Type B pancreatic cell (in vitro differentiated cells): ENCODE measurements around the gene PTPN1. TPM values are rescaled to one million over a fixed set of nuclear protein-coding genes. Genes with fewer than 3 reads are reported as not detected.

Experiments used
- DNase-seq: peaks from one replicate; pipeline ENCODE4 v3.0.0; 2021; ENCODE audit warnings: mixed read lengths; ENCODE audit not compliant: unreplicated experiment; ENCODE audit errors: extremely low spot score
- H3K27ac Mint-ChIP-seq: 2 replicates; pipeline ENCODE4 v1.8.0; 2021; ENCODE audit warnings: mild to moderate bottlenecking, mixed read lengths
- H3K27me3 Mint-ChIP-seq: 2 replicates; pipeline ENCODE4 v1.8.0; 2021; ENCODE audit warnings: mixed read lengths
- H3K36me3 Mint-ChIP-seq: 2 replicates; pipeline ENCODE4 v1.8.0; 2021; ENCODE audit warnings: mixed read lengths
- H3K4me1 Mint-ChIP-seq: one replicate; pipeline ENCODE4 v1.8.0; 2021; ENCODE audit warnings: mixed read lengths; ENCODE audit not compliant: unreplicated experiment
- H3K4me3 Mint-ChIP-seq: 2 replicates; pipeline ENCODE4 v1.8.0; 2021; ENCODE audit warnings: mild to moderate bottlenecking, mixed read lengths
- H3K9me3 Mint-ChIP-seq: 2 replicates; pipeline ENCODE4 v1.8.0; 2021; ENCODE audit warnings: mixed read lengths
- CTCF ChIP-seq: fragments of 200-600 bp; sonication (generic); conservative IDR thresholded peaks from 2 replicates; pipeline ENCODE4 v1.5.0; 2021; ENCODE audit warnings: antibody characterized with exemption, mild to moderate bottlenecking
- total RNA-seq: library from RNA; stranded (reverse); gene quantifications from 2 replicates; pipeline ENCODE4 v1.2.1, GENCODE V29; 2021; ENCODE audit warnings: low replicate concordance

The PTPN1 gene
- total RNA-seq, 1 donor from 2014 or later, result 27.6 TPM

- H3K9me3 Mint-ChIP-seq, result no peaks in the 10 kb centered on the region
Measured at GRCh38 chr20:50574108-50574507, 63.9 kb downstream of the PTPN1 start.

DNA sequence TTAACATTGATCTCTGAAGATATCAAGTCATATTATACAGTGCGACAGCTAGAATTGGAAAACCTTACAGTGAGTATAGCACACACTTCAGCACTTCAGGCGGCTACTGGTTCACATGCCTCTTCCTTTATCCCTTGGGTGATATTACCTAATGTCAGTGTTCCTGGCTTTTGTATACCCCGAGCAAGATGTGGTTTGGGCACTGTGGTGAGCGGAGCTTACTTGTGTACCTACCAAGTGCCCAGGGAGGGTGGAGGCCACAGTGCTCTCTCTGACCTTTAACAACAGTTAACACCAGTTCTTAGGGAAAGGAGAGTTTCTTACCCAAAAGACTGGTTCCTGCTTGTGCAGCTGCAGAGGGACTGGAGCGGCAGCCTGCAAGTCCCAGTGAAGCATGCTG is 64.4 kb downstream of the PTPN1 start:
- TF ChIP-seq CTCF, result no peak
- no peak overlapping the region for H3K4me3 Mint-ChIP-seq
- no peak overlapping the region for H3K27ac Mint-ChIP-seq
- DNase-seq, result no peak
- H3K9me3 Mint-ChIP-seq, result no peaks in the 10 kb centered on the region
- H3K4me1 Mint-ChIP-seq, result peaks cover 20% of the 10 kb centered on the region
- H3K27me3 Mint-ChIP-seq, result no peaks in the 10 kb centered on the region
- H3K36me3 Mint-ChIP-seq, result peaks cover 24% of the 10 kb centered on the region

More at GRCh38 chr20:50574108-50574507, 63.9 kb downstream of the PTPN1 start:
- Mint-ChIP-seq H3K4me3 (no peak overlapping the region), H3K27me3 (no peaks in the 10 kb centered on the region), H3K27ac (no peak overlapping the region), H3K4me1 (peaks cover 20% of the 10 kb centered on the region), H3K36me3 (peaks cover 24% of the 10 kb centered on the region)
- no peak for TF ChIP-seq CTCF
- no peak for DNase-seq

DNA sequence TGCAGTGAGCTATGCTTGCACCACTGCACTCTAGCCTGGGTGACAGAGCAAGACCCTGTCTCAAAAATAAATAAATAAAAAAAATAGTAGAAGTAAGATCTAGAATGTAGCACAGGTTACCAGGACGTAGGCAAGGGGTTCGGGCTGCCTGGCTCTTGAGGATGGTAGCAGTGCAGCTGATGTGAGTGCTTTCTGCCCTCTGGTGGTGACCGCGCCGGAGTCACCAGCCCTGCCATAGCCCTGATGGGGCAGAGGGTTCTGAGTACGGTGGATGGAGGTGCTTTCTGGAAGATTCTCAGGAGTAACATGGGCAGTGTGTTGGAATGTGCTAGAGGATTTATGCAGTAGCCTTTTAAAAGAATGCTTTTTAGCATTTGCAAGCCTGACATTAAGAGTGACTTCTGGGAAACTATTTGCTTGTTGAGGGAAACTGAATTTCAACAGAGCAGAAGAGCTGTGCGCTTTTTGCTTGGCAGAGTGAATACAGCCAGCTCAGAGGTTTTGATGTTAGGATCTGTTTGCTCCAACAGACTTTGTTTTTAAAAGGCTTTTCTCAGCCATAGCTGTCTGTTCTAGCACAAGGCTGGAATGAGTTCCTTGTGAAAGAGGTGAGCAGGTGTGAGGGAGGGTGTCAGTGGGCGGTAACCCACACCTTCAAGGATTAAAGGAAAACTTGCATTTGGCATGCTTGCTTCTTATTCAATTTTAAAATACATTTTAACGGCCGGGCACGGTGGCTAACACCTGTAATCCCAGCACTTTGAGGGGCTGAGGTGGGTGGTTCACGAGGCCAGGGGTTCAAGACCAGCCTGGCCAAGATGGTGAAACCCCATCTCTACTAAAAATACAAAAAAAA is 65.9 kb downstream of the PTPN1 start:
- no peak for DNase-seq
- Mint-ChIP-seq H3K9me3 (no peaks in the 10 kb centered on the region), H3K4me3 (no peak overlapping the region), H3K36me3 (peaks cover 30% of the 10 kb centered on the region), H3K27ac (peak overlapping the region; percentile 13), H3K27me3 (no peaks in the 10 kb centered on the region), H3K4me1 (peaks cover 16% of the 10 kb centered on the region)
- peak; percentile 75 for TF ChIP-seq CTCF

- Mint-ChIP-seq H3K27me3 (no peaks in the 10 kb centered on the region), H3K4me3 (no peak overlapping the region), H3K4me1 (peaks cover 10% of the 10 kb centered on the region), H3K36me3 (peaks cover 30% of the 10 kb centered on the region), H3K27ac (no peak overlapping the region), H3K9me3 (no peaks in the 10 kb centered on the region)
- TF ChIP-seq CTCF, result no peak
- no peak for DNase-seq
Measured at GRCh38 chr20:50577175-50578018, 67.2 kb downstream of the PTPN1 start.

- Mint-ChIP-seq H3K4me1 (peaks cover 4% of the 10 kb centered on the region), H3K36me3 (peaks cover 30% of the 10 kb centered on the region), H3K9me3 (no peaks in the 10 kb centered on the region), H3K4me3 (no peak overlapping the region), H3K27ac (no peak overlapping the region), H3K27me3 (no peaks in the 10 kb centered on the region)
- DNase-seq, result no peak
- no peak for TF ChIP-seq CTCF
Measured at GRCh38 chr20:50578061-50578777, 68.0 kb downstream of the PTPN1 start.
